Neural cell (in vitro differentiated cells): ENCODE results near the gene RASAL1. TPM values are rescaled to one million over a fixed set of nuclear protein-coding genes. Genes with fewer than 3 reads are reported as not detected.

ENCODE experiments used
- H2AFZ ChIP-seq: fragments of 200-600, 300-800 bp; sonication (generic), shearing (Covaris generic); 2 replicates; pipeline ENCODE4 v1.6.0; 2014; ENCODE audit warnings: low read depth, mild to moderate bottlenecking, antibody characterized with exemption, low read length, moderate library complexity
- H3F3A ChIP-seq: fragments of 200-600 bp; shearing (Covaris generic); 2 replicates; pipeline ENCODE4 v1.6.1; 2016; ENCODE audit warnings: mild to moderate bottlenecking, moderate library complexity, mixed read lengths, antibody characterized with exemption, low read length; ENCODE audit not compliant: insufficient read depth, poor library complexity, severe bottlenecking
- H3K27ac ChIP-seq: fragments of 200-600, 300-800 bp; sonication (generic), shearing (Covaris generic); 2 replicates; pipeline ENCODE4 v1.5.1; 2014; ENCODE audit warnings: mild to moderate bottlenecking, low read length, moderate library complexity
- H3K27me3 ChIP-seq: fragments of 300-800, 200-600 bp; sonication (generic), shearing (Covaris generic); 2 replicates; pipeline ENCODE4 v1.6.0; 2014; ENCODE audit warnings: mild to moderate bottlenecking, low read depth, low read length, moderate library complexity; ENCODE audit not compliant: insufficient read depth
- H3K36me3 ChIP-seq: fragments of 300-800, 200-600 bp; sonication (generic), shearing (Covaris generic); 2 replicates; pipeline ENCODE4 v1.5.1; 2014; ENCODE audit warnings: mild to moderate bottlenecking, antibody characterized with exemption, low read length, moderate library complexity; ENCODE audit not compliant: insufficient read depth
- H3K4me2 ChIP-seq: fragments of 300-800, 200-600 bp; sonication (generic), shearing (Covaris generic); 2 replicates; pipeline ENCODE4 v1.6.0; 2014; ENCODE audit warnings: mild to moderate bottlenecking, low read length
- H3K4me3 ChIP-seq: fragments of 300-800, 200-600 bp; sonication (generic), shearing (Covaris generic); 2 replicates; pipeline ENCODE4 v1.5.1; 2014; ENCODE audit warnings: mild to moderate bottlenecking, low read length, moderate library complexity
- H3K79me2 ChIP-seq: fragments of 200-600 bp; shearing (Covaris generic); replicated peaks from 2 replicates; pipeline ENCODE4 v1.6.0; 2014; ENCODE audit warnings: mild to moderate bottlenecking, low read length, moderate library complexity; ENCODE audit not compliant: insufficient read depth
- H3K9ac ChIP-seq: fragments of 300-800, 200-600 bp; sonication (generic), shearing (Covaris generic); 2 replicates; pipeline ENCODE4 v1.6.1; 2016; ENCODE audit warnings: mild to moderate bottlenecking, low read length, mixed read lengths
- H3K9me2 ChIP-seq: fragments of 200-600 bp; shearing (Covaris generic); 2 replicates; pipeline ENCODE4 v1.6.1; 2016; ENCODE audit warnings: mild to moderate bottlenecking, low read length, mixed read lengths; ENCODE audit not compliant: insufficient read depth
- H3K9me3 ChIP-seq: fragments of 200-600, 300-800 bp; sonication (generic), shearing (Covaris generic); 2 replicates; pipeline ENCODE4 v1.6.1; 2016; ENCODE audit warnings: mild to moderate bottlenecking, mixed run types, low read length, moderate library complexity, mixed read lengths
- H4K20me1 ChIP-seq: fragments of 200-600 bp; shearing (Covaris generic); 2 replicates; pipeline ENCODE4 v1.6.1; 2016; ENCODE audit warnings: mild to moderate bottlenecking, mixed run types; ENCODE audit not compliant: insufficient read depth
- EP300 ChIP-seq: fragments of 450-650 bp; conservative IDR thresholded peaks from 2 replicates; pipeline ENCODE4 v1.6.1; 2014; ENCODE audit warnings: antibody characterized with exemption, mild to moderate bottlenecking, moderate library complexity; ENCODE audit not compliant: poor library complexity, severe bottlenecking
- EZH2 ChIP-seq: fragments of 200-600, 300-800 bp; shearing (Covaris generic), sonication (generic); IDR thresholded peaks from 2 replicates; pipeline ENCODE4 v1.6.1; 2014; ENCODE audit warnings: antibody characterized with exemption, low read length, borderline replicate concordance, mild to moderate bottlenecking; ENCODE audit not compliant: insufficient read depth, poor library complexity, severe bottlenecking
- MXI1 ChIP-seq: fragments of 450-650 bp; conservative IDR thresholded peaks from 2 replicates; pipeline ENCODE4 v1.6.1; 2014; ENCODE audit warnings: antibody characterized with exemption, mild to moderate bottlenecking; ENCODE audit not compliant: poor library complexity, severe bottlenecking
- POLR2AphosphoS5 ChIP-seq: IDR thresholded peaks from 2 replicates; pipeline ENCODE4 v1.6.1; 2012
- RAD21 ChIP-seq: fragments of 450-650 bp; conservative IDR thresholded peaks from 2 replicates; pipeline ENCODE4 v1.6.1; 2014; ENCODE audit warnings: antibody characterized with exemption, mild to moderate bottlenecking, moderate library complexity
- SMC3 ChIP-seq: fragments of 450-650 bp; conservative IDR thresholded peaks from 2 replicates; pipeline ENCODE4 v1.6.1; 2014; ENCODE audit warnings: antibody characterized with exemption, mild to moderate bottlenecking, moderate library complexity; ENCODE audit not compliant: poor library complexity
- TAF1 ChIP-seq: IDR thresholded peaks from 2 replicates; pipeline ENCODE4 v1.6.1; 2012; ENCODE audit warnings: low read depth
- polyA plus RNA-seq: library from polyadenylated mRNA; depleted of rRNA; stranded (reverse); fragments of >200 nt; gene quantifications from 2 replicates; pipeline ENCODE4 v1.2.3, GENCODE V29; 2014
- TF ChIP-seq, protein P1 (sequence below): fragments of 450-650 bp; IDR thresholded peaks from 2 replicates; pipeline ENCODE4 v1.5.1; 2014; ENCODE audit warnings: antibody characterized with exemption, mild to moderate bottlenecking, moderate library complexity; ENCODE audit not compliant: poor library complexity, severe bottlenecking
- TF ChIP-seq, protein P2 (sequence below): IDR thresholded peaks from 2 replicates; pipeline ENCODE4 v1.6.1; 2012; ENCODE audit warnings: borderline replicate concordance

Gene RASAL1
- polyA plus RNA-seq, 1 donor from 2014 or later, result 0.15 TPM

DNA sequence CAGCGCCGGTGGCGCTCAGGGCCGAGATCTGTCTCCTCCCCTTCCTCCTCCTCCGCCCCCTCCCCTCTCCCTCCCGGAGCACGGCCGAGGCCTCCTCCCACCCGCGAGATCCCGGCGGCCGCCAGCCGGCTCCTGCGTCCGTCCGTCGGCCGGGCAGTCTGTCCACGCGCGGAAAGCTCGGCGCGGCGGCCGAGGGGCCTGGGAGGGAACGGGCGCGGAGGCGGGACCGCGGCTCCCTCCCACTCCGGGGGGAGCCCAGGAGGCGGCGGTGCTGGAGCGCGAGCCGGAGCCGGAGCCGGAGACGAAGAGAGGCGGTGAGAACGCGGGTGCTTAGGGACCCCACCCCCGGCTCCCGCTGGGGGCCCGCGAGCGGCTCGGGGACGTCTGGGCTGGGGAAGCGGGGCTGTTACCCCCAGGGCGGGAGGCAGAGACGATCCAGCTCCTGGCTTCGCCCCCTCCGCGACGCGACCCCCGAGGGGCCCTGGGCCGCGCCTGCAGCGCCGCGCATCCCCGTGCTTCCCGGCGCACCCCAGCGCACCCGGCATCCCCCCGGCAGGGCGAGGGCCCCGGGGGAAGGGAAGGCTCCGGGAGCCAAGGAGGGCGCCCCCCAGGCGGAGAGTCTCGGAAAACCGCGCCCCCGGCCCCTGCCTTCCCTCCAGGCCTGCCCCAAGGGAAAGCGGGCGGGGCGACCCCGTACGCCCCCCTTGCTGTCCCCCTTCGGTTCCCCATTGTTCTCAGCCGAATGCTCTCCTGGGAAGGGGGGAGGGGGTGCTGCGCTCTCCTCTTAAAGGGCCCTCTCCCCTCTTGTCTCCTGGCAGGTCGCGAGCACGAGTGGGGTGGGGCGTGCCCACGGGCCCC, 78.7 kb downstream of the RASAL1 start, which contains the start of gene DTX1:
DTX1 (plus strand) TSS at position 100 of the 858 bp plus-strand sequence. CDS start 1,463 bp downstream, outside the sequence.
- peak within 1 kb of the TSS; percentile 91 for H2AFZ ChIP-seq
- no peaks in the 10 kb centered on the region for H3F3A ChIP-seq
- H3K36me3 ChIP-seq, result no peaks in the 10 kb centered on the region
- no peaks in the 10 kb centered on the region for H3K9me2 ChIP-seq
- H3K4me2 ChIP-seq, result peak within 1 kb of the TSS; percentile 73
- peak within 1 kb of the TSS; percentile 93 for H3K9ac ChIP-seq
- TF ChIP-seq EZH2, result no peak
- TF ChIP-seq, protein P1, sequence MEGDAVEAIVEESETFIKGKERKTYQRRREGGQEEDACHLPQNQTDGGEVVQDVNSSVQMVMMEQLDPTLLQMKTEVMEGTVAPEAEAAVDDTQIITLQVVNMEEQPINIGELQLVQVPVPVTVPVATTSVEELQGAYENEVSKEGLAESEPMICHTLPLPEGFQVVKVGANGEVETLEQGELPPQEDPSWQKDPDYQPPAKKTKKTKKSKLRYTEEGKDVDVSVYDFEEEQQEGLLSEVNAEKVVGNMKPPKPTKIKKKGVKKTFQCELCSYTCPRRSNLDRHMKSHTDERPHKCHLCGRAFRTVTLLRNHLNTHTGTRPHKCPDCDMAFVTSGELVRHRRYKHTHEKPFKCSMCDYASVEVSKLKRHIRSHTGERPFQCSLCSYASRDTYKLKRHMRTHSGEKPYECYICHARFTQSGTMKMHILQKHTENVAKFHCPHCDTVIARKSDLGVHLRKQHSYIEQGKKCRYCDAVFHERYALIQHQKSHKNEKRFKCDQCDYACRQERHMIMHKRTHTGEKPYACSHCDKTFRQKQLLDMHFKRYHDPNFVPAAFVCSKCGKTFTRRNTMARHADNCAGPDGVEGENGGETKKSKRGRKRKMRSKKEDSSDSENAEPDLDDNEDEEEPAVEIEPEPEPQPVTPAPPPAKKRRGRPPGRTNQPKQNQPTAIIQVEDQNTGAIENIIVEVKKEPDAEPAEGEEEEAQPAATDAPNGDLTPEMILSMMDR, result peak; percentile 29
- TF ChIP-seq MXI1, result peak; percentile 38
- TF ChIP-seq TAF1, result peak; percentile 76
- peak; percentile 29 for TF ChIP-seq RAD21
- TF ChIP-seq, protein P2, sequence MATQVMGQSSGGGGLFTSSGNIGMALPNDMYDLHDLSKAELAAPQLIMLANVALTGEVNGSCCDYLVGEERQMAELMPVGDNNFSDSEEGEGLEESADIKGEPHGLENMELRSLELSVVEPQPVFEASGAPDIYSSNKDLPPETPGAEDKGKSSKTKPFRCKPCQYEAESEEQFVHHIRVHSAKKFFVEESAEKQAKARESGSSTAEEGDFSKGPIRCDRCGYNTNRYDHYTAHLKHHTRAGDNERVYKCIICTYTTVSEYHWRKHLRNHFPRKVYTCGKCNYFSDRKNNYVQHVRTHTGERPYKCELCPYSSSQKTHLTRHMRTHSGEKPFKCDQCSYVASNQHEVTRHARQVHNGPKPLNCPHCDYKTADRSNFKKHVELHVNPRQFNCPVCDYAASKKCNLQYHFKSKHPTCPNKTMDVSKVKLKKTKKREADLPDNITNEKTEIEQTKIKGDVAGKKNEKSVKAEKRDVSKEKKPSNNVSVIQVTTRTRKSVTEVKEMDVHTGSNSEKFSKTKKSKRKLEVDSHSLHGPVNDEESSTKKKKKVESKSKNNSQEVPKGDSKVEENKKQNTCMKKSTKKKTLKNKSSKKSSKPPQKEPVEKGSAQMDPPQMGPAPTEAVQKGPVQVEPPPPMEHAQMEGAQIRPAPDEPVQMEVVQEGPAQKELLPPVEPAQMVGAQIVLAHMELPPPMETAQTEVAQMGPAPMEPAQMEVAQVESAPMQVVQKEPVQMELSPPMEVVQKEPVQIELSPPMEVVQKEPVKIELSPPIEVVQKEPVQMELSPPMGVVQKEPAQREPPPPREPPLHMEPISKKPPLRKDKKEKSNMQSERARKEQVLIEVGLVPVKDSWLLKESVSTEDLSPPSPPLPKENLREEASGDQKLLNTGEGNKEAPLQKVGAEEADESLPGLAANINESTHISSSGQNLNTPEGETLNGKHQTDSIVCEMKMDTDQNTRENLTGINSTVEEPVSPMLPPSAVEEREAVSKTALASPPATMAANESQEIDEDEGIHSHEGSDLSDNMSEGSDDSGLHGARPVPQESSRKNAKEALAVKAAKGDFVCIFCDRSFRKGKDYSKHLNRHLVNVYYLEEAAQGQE, result no peak
- peak; percentile 38 for TF ChIP-seq SMC3
- peak; percentile 23 for TF ChIP-seq EP300
- peak; percentile 55 for TF ChIP-seq POLR2AphosphoS5
- peaks cover 23% of the 10 kb centered on the region for H3K79me2 ChIP-seq
- H3K4me3 ChIP-seq, result peak within 1 kb of the TSS; percentile 81
- peak within 1 kb of the TSS; percentile 74 for H3K27ac ChIP-seq
- H3K9me3 ChIP-seq, result no peaks in the 10 kb centered on the region
- no peaks in the 10 kb centered on the region for H3K27me3 ChIP-seq
- peaks cover 4% of the 10 kb centered on the region for H4K20me1 ChIP-seq

DNA sequence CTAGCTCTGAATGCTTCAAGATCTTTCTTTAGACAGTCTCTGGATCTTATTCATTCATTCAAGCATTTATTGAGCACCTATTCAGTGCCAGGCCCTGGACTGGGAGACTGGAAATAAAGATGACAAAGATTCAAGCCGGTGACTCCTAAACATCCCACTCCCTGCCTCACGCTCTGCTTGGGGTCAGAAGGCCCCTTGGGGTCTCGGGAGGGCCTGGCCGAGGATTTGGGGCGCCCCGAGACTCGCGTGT, 79.3 kb downstream of the RASAL1 start:
- TF ChIP-seq, protein P2, result no peak
- no peak for TF ChIP-seq MXI1
- TF ChIP-seq, protein P1, result no peak
- TF ChIP-seq RAD21, result no peak
- TF ChIP-seq POLR2AphosphoS5, result no peak

More for the DNA sequence above, 79.3 kb downstream of the RASAL1 start:
- H3K79me2 ChIP-seq, result peaks cover 23% of the 10 kb centered on the region
- peak overlapping the region; percentile 74 for H3K27ac ChIP-seq
- no peaks in the 10 kb centered on the region for H3K36me3 ChIP-seq
- H3K9ac ChIP-seq, result peak overlapping the region; percentile 93
- peak overlapping the region; percentile 91 for H2AFZ ChIP-seq
- H3F3A ChIP-seq, result no peaks in the 10 kb centered on the region
- no peaks in the 10 kb centered on the region for H3K27me3 ChIP-seq
- no peaks in the 10 kb centered on the region for H3K9me2 ChIP-seq
- H3K4me2 ChIP-seq, result peak overlapping the region; percentile 33
- peak overlapping the region; percentile 81 for H3K4me3 ChIP-seq
- H3K9me3 ChIP-seq, result no peaks in the 10 kb centered on the region
- peaks cover 4% of the 10 kb centered on the region for H4K20me1 ChIP-seq
